Esophagus muscularis mucosa (tissue), 4 donors: ENCODE results near the gene PTPRN2. TPM values are rescaled to one million over a fixed set of nuclear protein-coding genes. Genes with fewer than 3 reads are reported as not detected.
"Not testable (repeated sequence)": the region's sequence is repeated elsewhere in the genome, so short reads cannot be mapped to it uniquely, and the experiment has no call there.

Source experiments
- DNase-seq: peaks from one replicate; pipeline ENCODE4 v3.0.0-alpha.2; 2017; ENCODE audit errors: extremely low spot score
- H3K27ac ChIP-seq, 4 donors: fragments of 200-600 bp; sonication (generic); replicated peaks in 1 of 4; 1 replicate in 3 of 4; 2 replicates in 1 of 4; pipeline ENCODE4 v1.5.1; 2016 to 2019; ENCODE audit warnings: mild to moderate bottlenecking in 1 of 4
- H3K27me3 ChIP-seq, 4 donors: fragments of 200-600 bp; sonication (generic); one replicate each; pipeline versions ENCODE4 v1.5.1 to v1.6.0; 2016 to 2019
- H3K36me3 ChIP-seq, 4 donors: fragments of 200-600 bp; sonication (generic); one replicate each; pipeline ENCODE4 v1.5.1; 2016 to 2019
- H3K4me1 ChIP-seq, 4 donors: fragments of 200-600 bp; sonication (generic); one replicate each; pipeline ENCODE4 v1.5.1; 2016 to 2019
- H3K4me3 ChIP-seq, 4 donors: fragments of 200-600 bp; sonication (generic); 1 replicate in 2 of 4; 2 replicates in 2 of 4; pipeline ENCODE4 v1.5.1; 2016 to 2019; ENCODE audit warnings: mild to moderate bottlenecking in 4 of 4, moderate library complexity in 1 of 4
- H3K9me3 ChIP-seq, 4 donors: fragments of 200-600 bp; sonication (generic); 1 replicate in 3 of 4; 2 replicates in 1 of 4; pipeline ENCODE4 v1.5.1; 2016 to 2019
- CTCF ChIP-seq, 3 experiments: fragments of 200-600 bp in 2 of 3; fragments of 450-650 bp in 1 of 3; sonication (generic) in 2 of 3; IDR thresholded peaks; one replicate each; pipeline ENCODE4 v1.5.1; 2017 to 2019; ENCODE audit warnings: antibody characterized with exemption in 3 of 3, mild to moderate bottlenecking in 2 of 3, moderate library complexity in 1 of 3
- EP300 ChIP-seq: sonication (generic); formaldehyde crosslinking; IDR thresholded peaks from one replicate; pipeline ENCODE4 v1.6.1; 2017; ENCODE audit warnings: antibody characterized with exemption
- POLR2A ChIP-seq: fragments of 450-650 bp; IDR thresholded peaks from one replicate; pipeline ENCODE4 v1.6.1; 2017; ENCODE audit warnings: antibody characterized with exemption, moderate library complexity, mild to moderate bottlenecking, low read depth
- POLR2AphosphoS5 ChIP-seq, 2 donors: sonication (generic); formaldehyde crosslinking; IDR thresholded peaks; one replicate each; pipeline ENCODE4 v1.6.1; 2017; ENCODE audit warnings: antibody characterized with exemption in 2 of 2
- WGBS: methylation state at CpG from one replicate; pipeline ENCODE4 v1.1.5; 2018; 5-methylcytosine and 5-hydroxymethylcytosine counted together
- intact Hi-C: fragments of 100-400 bp; cut with DNase I; formaldehyde crosslinking; loops from one replicate; pipeline ENCODE4 v1.15.1; 2023
- total RNA-seq, 4 donors: library from RNA; depleted of rRNA; stranded (reverse); fragments of >200 nt; gene quantifications; one replicate each; pipeline versions ENCODE4 v1.1.0 to v1.2.1, GENCODE V29; 2016

Gene PTPRN2
- total RNA-seq, 4 donors from 2014 or later: 2.1 to 3.1 (median 3.1) TPM

GRCh38 chr7:158419238-158419785, 168.3 kb downstream of the PTPRN2 start:
- Histone ChIP-seq H3K36me3 (no peaks in the 10 kb centered on the region), H3K9me3 (peaks cover 0 to 4% (median 0%) of the 10 kb centered on the region in 4 donors), H3K27me3 (peaks cover 0 to 5% (median 0%) of the 10 kb centered on the region in 4 donors), H3K4me1 (no peaks in the 10 kb centered on the region), H3K27ac (no peak overlapping the region), H3K4me3 (no peak overlapping the region)
- no peak for DNase-seq
- intact Hi-C loops: no loop called here
- TF ChIP-seq EP300 (no peak), CTCF (IDR thresholded peaks at IDR 0.05) (no peak), POLR2A (no peak), POLR2AphosphoS5 (IDR thresholded peaks at IDR 0.05) (no peak)
- WGBS: 81% methylated on average over 13 of the region's 13 CpGs

GRCh38 chr7:158418395-158418794, 169.2 kb downstream of the PTPRN2 start:
- DNase-seq, H3K27me3 ChIP-seq, intact Hi-C loops, H3K4me1 ChIP-seq, H3K9me3 ChIP-seq, H3K4me3 ChIP-seq, H3K36me3 ChIP-seq, H3K27ac ChIP-seq: not testable (repeated sequence)
- 87% methylated on average over 11 of the region's 14 CpGs for WGBS

- 81% methylated on average over 5 of the region's 5 CpGs for WGBS
- DNase-seq: no peak
- H3K4me3 ChIP-seq: no peak overlapping the region
- no peaks in the 10 kb centered on the region for H3K4me1 ChIP-seq
- peaks cover 0 to 5% (median 0%) of the 10 kb centered on the region in 4 donors for H3K27me3 ChIP-seq
- TF ChIP-seq POLR2AphosphoS5 (IDR thresholded peaks at IDR 0.05): no peak
- TF ChIP-seq POLR2A: no peak
- TF ChIP-seq CTCF (IDR thresholded peaks at IDR 0.05): no peak
- no peak for TF ChIP-seq EP300
- intact Hi-C loops: no loop called here
- H3K36me3 ChIP-seq: no peaks in the 10 kb centered on the region
- H3K9me3 ChIP-seq: peaks cover 0 to 4% (median 0%) of the 10 kb centered on the region in 4 donors
- H3K27ac ChIP-seq: no peak overlapping the region
These were observed 171.2 kb downstream of the PTPRN2 start for GRCh38 chr7:158416283-158416933.

- no peak for DNase-seq
- intact Hi-C loops: no loop called here
- Histone ChIP-seq H3K4me1 (no peaks in the 10 kb centered on the region), H3K4me3 (no peak overlapping the region), H3K27me3 (peaks cover 0 to 9% (median 0%) of the 10 kb centered on the region in 4 donors), H3K9me3 (peaks cover 0 to 4% (median 0%) of the 10 kb centered on the region in 4 donors), H3K36me3 (no peaks in the 10 kb centered on the region), H3K27ac (no peak overlapping the region)
- 98% methylated on average over 4 of the region's 6 CpGs for WGBS
- no peak for TF ChIP-seq POLR2A
- TF ChIP-seq CTCF (IDR thresholded peaks at IDR 0.05): no peak
- no peak for TF ChIP-seq EP300
- TF ChIP-seq POLR2AphosphoS5 (IDR thresholded peaks at IDR 0.05): no peak
These were observed 172.3 kb downstream of the PTPRN2 start for GRCh38 chr7:158415316-158415715.

- H3K9me3 ChIP-seq: peaks cover 0 to 4% (median 0%) of the 10 kb centered on the region in 4 donors
- DNase-seq: no peak
- no peak for TF ChIP-seq CTCF (IDR thresholded peaks at IDR 0.05)
- TF ChIP-seq POLR2AphosphoS5 (IDR thresholded peaks at IDR 0.05): no peak
- H3K27ac ChIP-seq: no peak overlapping the region
- no peaks in the 10 kb centered on the region for H3K4me1 ChIP-seq
- intact Hi-C loops: no loop called here
- H3K4me3 ChIP-seq: no peak overlapping the region
- no peaks in the 10 kb centered on the region for H3K36me3 ChIP-seq
- H3K27me3 ChIP-seq: peaks cover 0 to 9% (median 0%) of the 10 kb centered on the region in 4 donors
- WGBS: 64% methylated on average over 3 of the region's 16 CpGs
These were observed 173.1 kb downstream of the PTPRN2 start for GRCh38 chr7:158414486-158414961.
